H9 (cell line): ENCODE measurements around the gene UPF1. TPM values are rescaled to one million over a fixed set of nuclear protein-coding genes. Genes with fewer than 3 reads are reported as not detected.

Experiments used
- DNase-seq: peaks from one replicate; pipeline ENCODE4 v3.0.0-alpha.2; 2017
- H2AFZ ChIP-seq: one replicate; pipeline ENCODE4 v1.6.1; 2013; ENCODE audit warnings: mild to moderate bottlenecking, low read length, control low read depth, moderate library complexity
- H2AK5ac ChIP-seq: 2 replicates; pipeline ENCODE4 v1.6.1; 2013; ENCODE audit warnings: low read length, control low read depth, mixed read lengths; ENCODE audit not compliant: insufficient read length
- H2BK120ac ChIP-seq: one replicate; pipeline ENCODE4 v1.6.1; 2013; ENCODE audit warnings: low read depth, mild to moderate bottlenecking, low read length, control low read depth, inconsistent platforms; ENCODE audit not compliant: poor library complexity, severe bottlenecking
- H2BK12ac ChIP-seq: 2 replicates; pipeline ENCODE4 v1.6.1; 2013; ENCODE audit warnings: low read length, control low read depth, mixed read lengths, low read depth; ENCODE audit not compliant: insufficient read length
- H2BK15ac ChIP-seq: 2 replicates; pipeline ENCODE4 v1.6.1; 2013; ENCODE audit warnings: low read depth, low read length, control low read depth
- H2BK20ac ChIP-seq: one replicate; pipeline ENCODE4 v1.6.1; 2013; ENCODE audit warnings: low read depth, mild to moderate bottlenecking, low read length, control low read depth, inconsistent platforms; ENCODE audit not compliant: poor library complexity, severe bottlenecking
- H2BK5ac ChIP-seq: 2 replicates; pipeline ENCODE4 v1.6.1; 2013; ENCODE audit warnings: low read length, control low read depth, mixed read lengths; ENCODE audit not compliant: insufficient read length
- H3K14ac ChIP-seq: 2 replicates; pipeline ENCODE4 v1.6.1; 2013; ENCODE audit warnings: low read length, control low read depth; ENCODE audit not compliant: insufficient read depth
- H3K18ac ChIP-seq: 2 replicates; pipeline ENCODE4 v1.6.1; 2013; ENCODE audit warnings: low read depth, mild to moderate bottlenecking, mixed read lengths, low read length, control low read depth; ENCODE audit not compliant: insufficient read length
- H3K23ac ChIP-seq: 2 replicates; pipeline ENCODE4 v1.6.1; 2013; ENCODE audit warnings: low read length, control low read depth, mixed read lengths, low read depth; ENCODE audit not compliant: insufficient read length
- H3K23me2 ChIP-seq: 2 replicates; pipeline ENCODE4 v1.6.1; 2013; ENCODE audit warnings: low read depth, mild to moderate bottlenecking, mixed read lengths, low read length, control low read depth; ENCODE audit not compliant: insufficient read length, poor library complexity, severe bottlenecking
- H3K27ac ChIP-seq: 2 replicates; pipeline ENCODE4 v1.5.1; 2013; ENCODE audit warnings: low read length, control low read depth, mixed read lengths, low read depth; ENCODE audit not compliant: insufficient read length
- H3K27me3 ChIP-seq: 2 replicates; pipeline ENCODE4 v1.6.1; 2013; ENCODE audit warnings: low read length, control low read depth, inconsistent platforms; ENCODE audit not compliant: insufficient read depth
- H3K4ac ChIP-seq: 2 replicates; pipeline ENCODE4 v1.6.1; 2013; ENCODE audit warnings: low read depth, mild to moderate bottlenecking, control low read depth, inconsistent platforms, low read length, moderate library complexity
- H3K4me1 ChIP-seq: 2 replicates; pipeline ENCODE4 v1.6.1; 2013; ENCODE audit warnings: low read length, control low read depth, inconsistent platforms; ENCODE audit not compliant: insufficient read depth
- H3K4me2 ChIP-seq: 2 replicates; pipeline ENCODE4 v1.6.1; 2013; ENCODE audit warnings: low read length, control low read depth, mixed read lengths; ENCODE audit not compliant: insufficient read length, insufficient read depth
- H3K56ac ChIP-seq: 2 replicates; pipeline ENCODE4 v1.6.1; 2013; ENCODE audit warnings: low read depth, mild to moderate bottlenecking, mixed read lengths, low read length, control low read depth; ENCODE audit not compliant: insufficient read length
- H3K79me1 ChIP-seq: 2 replicates; pipeline ENCODE4 v1.6.1; 2013; ENCODE audit warnings: low read depth, mild to moderate bottlenecking, moderate library complexity, low read length, control low read depth, inconsistent platforms; ENCODE audit not compliant: insufficient read depth, poor library complexity, severe bottlenecking
- H3K79me2 ChIP-seq: 2 replicates; pipeline ENCODE4 v1.6.1; 2013; ENCODE audit warnings: low read length, control low read depth, inconsistent platforms; ENCODE audit not compliant: insufficient read depth
- H3K9ac ChIP-seq: 2 replicates; pipeline ENCODE4 v1.6.1; 2013; ENCODE audit warnings: low read length, control low read depth, mixed read lengths; ENCODE audit not compliant: insufficient read length; ENCODE audit errors: extremely low read depth
- H3K9me3 ChIP-seq: one replicate; pipeline ENCODE4 v1.6.1; 2013; ENCODE audit warnings: low read depth, low read length, inconsistent platforms; ENCODE audit not compliant: control insufficient read depth
- H3T11ph ChIP-seq: one replicate; pipeline ENCODE4 v1.6.1; 2013; ENCODE audit warnings: mild to moderate bottlenecking, low read length, control low read depth, inconsistent platforms
- H4K20me1 ChIP-seq: one replicate; pipeline ENCODE4 v1.6.1; 2013; ENCODE audit not compliant: control insufficient read depth, insufficient read length, insufficient read depth
- H4K5ac ChIP-seq: 2 replicates; pipeline ENCODE4 v1.6.1; 2013; ENCODE audit warnings: low read depth, mild to moderate bottlenecking, mixed read lengths, low read length, control low read depth; ENCODE audit not compliant: insufficient read length
- H4K8ac ChIP-seq: replicated peaks from 2 replicates; pipeline ENCODE4 v1.6.1; 2013; ENCODE audit warnings: low read length, control low read depth, mixed read lengths, low read depth; ENCODE audit not compliant: insufficient read length
- H4K91ac ChIP-seq: 2 replicates; pipeline ENCODE4 v1.6.1; 2013; ENCODE audit warnings: low read depth, mild to moderate bottlenecking, moderate library complexity, mixed read lengths, low read length, control low read depth; ENCODE audit not compliant: insufficient read length
- H3K27ac Mint-ChIP-seq, 3 experiments: 2 replicates in 2 of 3; 3 replicates in 1 of 3; pipeline ENCODE4 v1.8.0; 2020 to 2021; ENCODE audit warnings: mixed read lengths in 3 of 3, mild to moderate bottlenecking in 1 of 3, moderate library complexity in 1 of 3
- H3K27me3 Mint-ChIP-seq: 2 replicates; pipeline ENCODE4 v1.8.0; 2021; ENCODE audit warnings: low read depth, mild to moderate bottlenecking, moderate library complexity, mixed read lengths
- H3K36me3 Mint-ChIP-seq, 3 experiments: 2 replicates in 2 of 3; 3 replicates in 1 of 3; pipeline ENCODE4 v1.8.0; 2020 to 2021; ENCODE audit warnings: low read depth in 3 of 3, mixed read lengths in 3 of 3; ENCODE audit not compliant: insufficient read depth in 1 of 3
- H3K4me1 Mint-ChIP-seq, 2 experiments: 2 replicates each; pipeline ENCODE4 v1.8.0; 2020; ENCODE audit warnings: mixed read lengths in 2 of 2
- H3K4me3 Mint-ChIP-seq, 2 experiments: 2 replicates in 1 of 2; 3 replicates in 1 of 2; pipeline ENCODE4 v1.8.0; 2020 to 2021; ENCODE audit warnings: mild to moderate bottlenecking in 2 of 2, mixed read lengths in 2 of 2, moderate library complexity in 1 of 2
- H3K9me3 Mint-ChIP-seq, 2 experiments: 2 replicates in 1 of 2; 3 replicates in 1 of 2; pipeline ENCODE4 v1.8.0; 2020; ENCODE audit warnings: mild to moderate bottlenecking in 2 of 2, mixed read lengths in 2 of 2, moderate library complexity in 1 of 2
- total RNA-seq: library from RNA; stranded (reverse); gene quantifications from 2 replicates; pipeline ENCODE4 v1.2.1, GENCODE V29; 2021
- TF ChIP-seq, protein P1 (sequence below): fragments of 200-600 bp; sonication (generic); conservative IDR thresholded peaks from 3 replicates; pipeline ENCODE4 v1.8.0; 2021; ENCODE audit warnings: antibody characterized with exemption, mild to moderate bottlenecking

Gene UPF1
- total RNA-seq, 1 experiment from 2014 or later = 85.4 TPM

DNA sequence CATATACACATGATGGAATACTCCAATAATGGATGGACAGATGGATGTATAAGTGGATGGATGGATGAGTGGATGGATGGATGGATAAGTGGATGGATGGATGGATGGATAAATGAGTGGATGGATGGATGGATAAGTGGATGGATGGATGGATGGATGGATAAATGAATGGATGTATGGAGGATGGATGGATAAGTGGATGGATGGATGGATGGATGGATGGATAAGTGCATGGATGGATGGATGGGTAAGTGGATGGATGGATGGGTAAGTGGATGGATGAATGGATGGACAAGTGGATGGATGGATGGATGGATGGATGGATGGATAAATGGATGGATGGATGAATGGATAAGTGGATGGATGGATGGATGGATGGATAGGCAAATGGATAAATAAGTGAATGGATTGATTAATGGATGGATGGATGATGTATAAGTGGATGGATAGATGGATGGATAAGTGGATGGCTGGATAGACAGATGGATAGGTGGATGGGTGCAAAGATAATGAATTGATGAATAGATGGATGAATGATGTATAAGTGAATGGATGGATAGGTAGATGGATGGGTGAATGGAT, 32.3 kb upstream of the UPF1 start:
- H3K4me3 Mint-ChIP-seq = no peak overlapping the region
- Histone ChIP-seq H3K4me2 (no peak overlapping the region), H3K27ac (no peak overlapping the region), H2AK5ac (no peak overlapping the region), H3K9me3 (no peaks in the 10 kb centered on the region), H2BK5ac (no peak overlapping the region), H3K27me3 (peaks cover 22% of the 10 kb centered on the region; the same call in 1 of the 2 replicates), H3K4me1 (no peaks in the 10 kb centered on the region), H3K9ac (no peak overlapping the region), H3K56ac (no peak overlapping the region), H3K79me1 (no peaks in the 10 kb centered on the region), H2AFZ (no peak overlapping the region), H2BK20ac (no peak overlapping the region), H3K18ac (no peak overlapping the region), H3K23me2 (no peaks in the 10 kb centered on the region), H4K8ac (no peak overlapping the region), H3K79me2 (no peaks in the 10 kb centered on the region), H3K4ac (no peak overlapping the region), H3K23ac (no peak overlapping the region), H2BK12ac (no peak overlapping the region), H4K20me1 (no peaks in the 10 kb centered on the region), H4K91ac (no peak overlapping the region), H3T11ph (no peak overlapping the region), H2BK120ac (no peak overlapping the region), H3K14ac (no peak overlapping the region), H4K5ac (no peak overlapping the region), H2BK15ac (no peak overlapping the region)
- no peak for DNase-seq
- H3K27ac Mint-ChIP-seq = no peak overlapping the region
- H3K36me3 Mint-ChIP-seq = no peaks in the 10 kb centered on the region
- TF ChIP-seq, protein P1, sequence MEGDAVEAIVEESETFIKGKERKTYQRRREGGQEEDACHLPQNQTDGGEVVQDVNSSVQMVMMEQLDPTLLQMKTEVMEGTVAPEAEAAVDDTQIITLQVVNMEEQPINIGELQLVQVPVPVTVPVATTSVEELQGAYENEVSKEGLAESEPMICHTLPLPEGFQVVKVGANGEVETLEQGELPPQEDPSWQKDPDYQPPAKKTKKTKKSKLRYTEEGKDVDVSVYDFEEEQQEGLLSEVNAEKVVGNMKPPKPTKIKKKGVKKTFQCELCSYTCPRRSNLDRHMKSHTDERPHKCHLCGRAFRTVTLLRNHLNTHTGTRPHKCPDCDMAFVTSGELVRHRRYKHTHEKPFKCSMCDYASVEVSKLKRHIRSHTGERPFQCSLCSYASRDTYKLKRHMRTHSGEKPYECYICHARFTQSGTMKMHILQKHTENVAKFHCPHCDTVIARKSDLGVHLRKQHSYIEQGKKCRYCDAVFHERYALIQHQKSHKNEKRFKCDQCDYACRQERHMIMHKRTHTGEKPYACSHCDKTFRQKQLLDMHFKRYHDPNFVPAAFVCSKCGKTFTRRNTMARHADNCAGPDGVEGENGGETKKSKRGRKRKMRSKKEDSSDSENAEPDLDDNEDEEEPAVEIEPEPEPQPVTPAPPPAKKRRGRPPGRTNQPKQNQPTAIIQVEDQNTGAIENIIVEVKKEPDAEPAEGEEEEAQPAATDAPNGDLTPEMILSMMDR = no peak
- peaks cover 0 to 2% of the 10 kb centered on the region in 2 experiments; a peak in 1 of 4 replicates for H3K4me1 Mint-ChIP-seq
- no peaks in the 10 kb centered on the region for H3K9me3 Mint-ChIP-seq
- peaks cover 9% of the 10 kb centered on the region for H3K27me3 Mint-ChIP-seq
